ENCODE results near the gene ATP6V0E1. TPM values are rescaled to one million over a fixed set of nuclear protein-coding genes. Genes with fewer than 3 reads are reported as not detected.
"Not testable (repeated sequence)": the region's sequence is repeated elsewhere in the genome, so short reads cannot be mapped to it uniquely, and the experiment has no call there.

The ATP6V0E1 gene
- total and polyA plus RNA-seq, 5 donors: 200 to 350 (median 221) TPM

GRCh38 chr5:173032730-173033129, 49.2 kb downstream of the ATP6V0E1 start:
- no peak for DNase-seq
- H3K9me3 ChIP-seq (ENCODE audit: control insufficient read depth, low read length): no peaks in the 10 kb centered on the region
- no peak for ATAC-seq
- 97% methylated on average over 3 of the region's 3 CpGs for WGBS
- intact Hi-C loops (cut with DNase I): no loop called here
- no peaks in the 10 kb centered on the region for H3K27me3 ChIP-seq (ENCODE audit: control insufficient read depth, insufficient read depth)
- peaks cover 12% of the 10 kb centered on the region for H3K4me1 ChIP-seq (ENCODE audit: control insufficient read depth, insufficient read depth, low read length)
- no peak overlapping the region for H3K27ac ChIP-seq (ENCODE audit: low read length)
- no peak overlapping the region for H3K4me3 ChIP-seq (ENCODE audit: low read length)

- WGBS: 73% methylated on average over 6 of the region's 6 CpGs
- no peak for DNase-seq
- Histone ChIP-seq H3K4me1 (ENCODE audit: control insufficient read depth, insufficient read depth, low read length) (peaks cover 8% of the 10 kb centered on the region), H3K27me3 (ENCODE audit: control insufficient read depth, insufficient read depth) (no peaks in the 10 kb centered on the region), H3K9me3 (ENCODE audit: control insufficient read depth, low read length) (no peaks in the 10 kb centered on the region), H3K27ac (ENCODE audit: low read length) (no peak overlapping the region), H3K4me3 (ENCODE audit: low read length) (no peak overlapping the region)
- intact Hi-C loops (cut with DNase I): no loop called here
- ATAC-seq: no peak
Observed at GRCh38 chr5:173033923-173034322, 50.4 kb downstream of the ATP6V0E1 start.

- Histone ChIP-seq H3K27me3 (ENCODE audit: control insufficient read depth, insufficient read depth) (no peaks in the 10 kb centered on the region), H3K4me3 (ENCODE audit: low read length) (no peak overlapping the region), H3K9me3 (ENCODE audit: control insufficient read depth, low read length) (no peaks in the 10 kb centered on the region), H3K4me1 (ENCODE audit: control insufficient read depth, insufficient read depth, low read length) (no peaks in the 10 kb centered on the region), H3K27ac (ENCODE audit: low read length) (peak overlapping the region; percentile 42)
- intact Hi-C loops (cut with DNase I): no loop called here
- 90% methylated on average over 24 of the region's 24 CpGs for WGBS
- DNase-seq: no peak
- ATAC-seq: no peak
Observed at GRCh38 chr5:173035904-173036707, 52.5 kb downstream of the ATP6V0E1 start.

- intact Hi-C loops (cut with DNase I): no loop called here
- ATAC-seq: no peak
- H3K27ac ChIP-seq (ENCODE audit: low read length): no peak overlapping the region
- 80% methylated on average over 3 of the region's 3 CpGs for WGBS
- H3K4me3 ChIP-seq (ENCODE audit: low read length): no peak overlapping the region
- no peak for DNase-seq
- H3K9me3 ChIP-seq (ENCODE audit: control insufficient read depth, low read length): no peaks in the 10 kb centered on the region
- no peaks in the 10 kb centered on the region for H3K27me3 ChIP-seq (ENCODE audit: control insufficient read depth, insufficient read depth)
- H3K4me1 ChIP-seq (ENCODE audit: control insufficient read depth, insufficient read depth, low read length): no peaks in the 10 kb centered on the region
Observed at GRCh38 chr5:173039188-173039587, 55.6 kb downstream of the ATP6V0E1 start.

GRCh38 chr5:173039964-173040363, 56.4 kb downstream of the ATP6V0E1 start:
- H3K4me3 ChIP-seq (ENCODE audit: low read length): no peak overlapping the region
- intact Hi-C loops (cut with DNase I): no loop called here
- no peaks in the 10 kb centered on the region for H3K9me3 ChIP-seq (ENCODE audit: control insufficient read depth, low read length)
- DNase-seq (no peak), ATAC-seq (no peak)
- whole genome bisulfite sequencing: 96% methylated on average over 5 of the region's 5 CpGs
- H3K4me1 ChIP-seq (ENCODE audit: control insufficient read depth, insufficient read depth, low read length): no peaks in the 10 kb centered on the region
- no peak overlapping the region for H3K27ac ChIP-seq (ENCODE audit: low read length)
- no peaks in the 10 kb centered on the region for H3K27me3 ChIP-seq (ENCODE audit: control insufficient read depth, insufficient read depth)

GRCh38 chr5:173041881-173042762, 58.6 kb downstream of the ATP6V0E1 start:
- no peak for ATAC-seq
- Histone ChIP-seq H3K4me1 (ENCODE audit: control insufficient read depth, insufficient read depth, low read length) (no peaks in the 10 kb centered on the region), H3K27me3 (ENCODE audit: control insufficient read depth, insufficient read depth) (no peaks in the 10 kb centered on the region), H3K9me3 (ENCODE audit: control insufficient read depth, low read length) (no peaks in the 10 kb centered on the region), H3K4me3 (ENCODE audit: low read length) (no peak overlapping the region), H3K27ac (ENCODE audit: low read length) (no peak overlapping the region)
- DNase-seq: no peak
- intact Hi-C loops (cut with DNase I): no loop called here
- 81% methylated on average over 7 of the region's 7 CpGs for WGBS

GRCh38 chr5:173042763-173043107, 59.2 kb downstream of the ATP6V0E1 start:
- Histone ChIP-seq H3K27ac (ENCODE audit: low read length) (no peak overlapping the region), H3K9me3 (ENCODE audit: control insufficient read depth, low read length) (no peaks in the 10 kb centered on the region), H3K27me3 (ENCODE audit: control insufficient read depth, insufficient read depth) (no peaks in the 10 kb centered on the region), H3K4me1 (ENCODE audit: control insufficient read depth, insufficient read depth, low read length) (no peaks in the 10 kb centered on the region), H3K4me3 (ENCODE audit: low read length) (no peak overlapping the region)
- WGBS: 85% methylated on average over 3 of the region's 3 CpGs
- intact Hi-C loops (cut with DNase I): no loop called here
- ATAC-seq: no peak
- DNase-seq: no peak

- 47% methylated on average over 8 of the region's 8 CpGs for WGBS
Observed at GRCh38 chr5:173045474-173045873, 61.9 kb downstream of the ATP6V0E1 start.

GRCh38 chr5:173047096-173047837, 63.7 kb downstream of the ATP6V0E1 start:
- H3K9me3 ChIP-seq (ENCODE audit: control insufficient read depth, low read length); H3K4me1 ChIP-seq (ENCODE audit: control insufficient read depth, insufficient read depth, low read length); H3K4me3 ChIP-seq (ENCODE audit: low read length); H3K27me3 ChIP-seq (ENCODE audit: control insufficient read depth, insufficient read depth); ATAC-seq; DNase-seq; H3K27ac ChIP-seq (ENCODE audit: low read length); intact Hi-C loops (cut with DNase I): not testable (repeated sequence)
- WGBS: 73% methylated on average over 12 of the region's 12 CpGs

More at GRCh38 chr5:173045474-173045873, 61.9 kb downstream of the ATP6V0E1 start:
- H3K4me3 ChIP-seq (ENCODE audit: low read length): no peak overlapping the region
- DNase-seq (no peak), ATAC-seq (no peak)
- H3K9me3 ChIP-seq (ENCODE audit: control insufficient read depth, low read length): no peaks in the 10 kb centered on the region
- no peak overlapping the region for H3K27ac ChIP-seq (ENCODE audit: low read length)
- no peaks in the 10 kb centered on the region for H3K4me1 ChIP-seq (ENCODE audit: control insufficient read depth, insufficient read depth, low read length)
- no peaks in the 10 kb centered on the region for H3K27me3 ChIP-seq (ENCODE audit: control insufficient read depth, insufficient read depth)
- intact Hi-C loops (cut with DNase I): no loop called here

GRCh38 chr5:173047838-173048105, 64.2 kb downstream of the ATP6V0E1 start:
- intact Hi-C loops (cut with DNase I): no loop called here
- H3K4me3 ChIP-seq (ENCODE audit: low read length): no peak overlapping the region
- H3K27ac ChIP-seq (ENCODE audit: low read length): no peak overlapping the region
- no peaks in the 10 kb centered on the region for H3K4me1 ChIP-seq (ENCODE audit: control insufficient read depth, insufficient read depth, low read length)
- WGBS: 68% methylated on average over 6 of the region's 6 CpGs
- H3K27me3 ChIP-seq (ENCODE audit: control insufficient read depth, insufficient read depth): no peaks in the 10 kb centered on the region
- ATAC-seq (no peak), DNase-seq (no peak)
- H3K9me3 ChIP-seq (ENCODE audit: control insufficient read depth, low read length): no peaks in the 10 kb centered on the region

GRCh38 chr5:173050791-173051190, 67.2 kb downstream of the ATP6V0E1 start:
- Histone ChIP-seq H3K4me3 (ENCODE audit: low read length) (peak overlapping the region; percentile 28), H3K27ac (ENCODE audit: low read length) (no peak overlapping the region), H3K27me3 (ENCODE audit: control insufficient read depth, insufficient read depth) (no peaks in the 10 kb centered on the region), H3K4me1 (ENCODE audit: control insufficient read depth, insufficient read depth, low read length) (no peaks in the 10 kb centered on the region), H3K9me3 (ENCODE audit: control insufficient read depth, low read length) (no peaks in the 10 kb centered on the region)
- WGBS: 61% methylated on average over 2 of the region's 2 CpGs
- intact Hi-C loops (cut with DNase I): loop anchor here in 1 of 4 donors (10.0 kb wide), 1 partner anchor 66 kb away; the partner anchor contains the start of gene ATP6V0E1
- DNase-seq (no peak), ATAC-seq (no peak)

Data from right cardiac atrium (tissue), 5 donors.